Measurements from ENCODE around the gene ZNF839.
A peak's percentile ranks its signal among the peaks of the same experiment; 100 is the strongest.
"Not testable (repeated sequence)": the region's sequence is repeated elsewhere in the genome, so short reads cannot be mapped to it uniquely, and the experiment has no call there.

Gene ZNF839

DNA sequence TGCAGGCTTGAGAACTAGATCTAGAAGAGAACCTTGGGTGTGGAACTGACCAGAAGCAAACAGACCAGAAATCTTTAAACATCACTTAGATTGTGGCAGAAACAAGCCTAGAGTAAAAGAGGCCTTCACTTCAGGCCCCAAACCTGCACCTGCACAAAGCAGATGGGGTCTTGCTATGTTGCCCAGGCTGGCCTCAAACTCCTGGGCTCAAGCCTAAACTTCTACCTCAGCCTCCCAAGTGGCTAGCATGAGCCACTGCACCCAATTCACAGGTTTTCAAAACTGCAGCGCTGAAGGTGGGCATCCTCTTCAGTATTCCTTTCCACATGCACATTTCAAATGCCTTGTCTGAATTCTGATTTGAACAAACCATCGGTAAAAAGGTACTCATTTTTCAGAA is 34.4 kb upstream of the ZNF839 start:
- Histone ChIP-seq H3K27me3 (ENCODE audit: control insufficient read depth, insufficient read depth, low read length) (no peaks in the 10 kb centered on the region), H3K4me1 (ENCODE audit: control insufficient read depth, insufficient read depth, low read length) (peaks cover under 1% of the 10 kb centered on the region; the same call in 1 of the 2 replicates), H3K9me3 (ENCODE audit: control insufficient read depth, insufficient read depth, low read depth, low read length) (no peaks in the 10 kb centered on the region; the same call in 1 of the 2 replicates), H3K27ac (ENCODE audit: low read depth, low read length) (no peak overlapping the region), H3K36me3 (ENCODE audit: control insufficient read depth, insufficient read depth, low read length) (no peaks in the 10 kb centered on the region), H3K4me3 (ENCODE audit: low read depth, low read length) (no peak overlapping the region), H3K9ac (ENCODE audit: low read length) (no peak overlapping the region)

DNA sequence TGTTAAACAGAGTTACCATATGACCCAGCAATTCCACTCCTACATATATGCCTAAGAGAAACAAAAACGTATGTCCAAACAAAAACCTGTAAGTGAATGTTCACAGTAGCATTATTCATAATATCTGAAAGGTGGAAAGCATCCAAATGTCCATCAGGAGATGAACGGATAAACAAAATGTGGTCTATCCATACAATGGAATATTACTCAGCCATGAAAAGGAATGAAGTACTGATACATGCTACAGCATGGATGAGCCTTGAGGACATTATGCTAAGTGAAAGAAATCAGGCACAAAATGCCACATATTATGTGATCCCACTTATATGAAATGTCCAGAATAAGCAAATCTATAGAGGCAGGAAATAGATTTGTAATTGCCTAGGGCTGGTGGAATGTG is 31.4 kb upstream of the ZNF839 start:
- H3K27me3 ChIP-seq (ENCODE audit: control insufficient read depth, insufficient read depth, low read length) = no peaks in the 10 kb centered on the region
- H3K9me3 ChIP-seq (ENCODE audit: control insufficient read depth, insufficient read depth, low read depth, low read length) = no peaks in the 10 kb centered on the region; the same call in 1 of the 2 replicates
- H3K4me3 ChIP-seq (ENCODE audit: low read depth, low read length) = no peak overlapping the region
- H3K36me3 ChIP-seq (ENCODE audit: control insufficient read depth, insufficient read depth, low read length) = no peaks in the 10 kb centered on the region
- H3K9ac ChIP-seq (ENCODE audit: low read length) = no peak overlapping the region
- no peak overlapping the region for H3K27ac ChIP-seq (ENCODE audit: low read depth, low read length)
- no peaks in the 10 kb centered on the region for H3K4me1 ChIP-seq (ENCODE audit: control insufficient read depth, insufficient read depth, low read length)

DNA sequence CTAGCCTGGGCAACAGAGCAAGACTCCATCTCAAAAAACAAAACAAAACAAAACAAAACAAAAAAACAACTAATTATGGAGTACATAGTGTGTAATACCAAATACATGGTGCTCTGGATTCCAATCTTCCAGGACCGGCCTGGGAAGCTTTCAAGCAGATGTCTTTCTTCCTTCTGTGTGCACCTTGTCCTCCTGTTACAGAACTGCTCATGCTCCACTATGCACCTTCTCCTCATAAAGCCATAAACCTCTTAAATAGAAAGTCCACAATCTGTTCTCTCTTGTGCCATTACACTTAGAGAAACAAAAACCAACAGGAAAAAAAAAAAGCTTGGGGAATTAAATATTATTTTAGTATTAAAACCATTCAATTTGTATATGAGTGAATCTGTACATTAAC is 27.1 kb upstream of the ZNF839 start:
- H3K36me3 ChIP-seq (ENCODE audit: control insufficient read depth, insufficient read depth, low read length) = no peaks in the 10 kb centered on the region
- no peaks in the 10 kb centered on the region for H3K27me3 ChIP-seq (ENCODE audit: control insufficient read depth, insufficient read depth, low read length)
- no peak overlapping the region for H3K4me3 ChIP-seq (ENCODE audit: low read depth, low read length)
- peaks cover 2% of the 10 kb centered on the region; the same call in 1 of the 2 replicates for H3K9me3 ChIP-seq (ENCODE audit: control insufficient read depth, insufficient read depth, low read depth, low read length)
- no peak overlapping the region for H3K27ac ChIP-seq (ENCODE audit: low read depth, low read length)
- H3K4me1 ChIP-seq (ENCODE audit: control insufficient read depth, insufficient read depth, low read length) = no peaks in the 10 kb centered on the region
- no peak overlapping the region for H3K9ac ChIP-seq (ENCODE audit: low read length)

DNA sequence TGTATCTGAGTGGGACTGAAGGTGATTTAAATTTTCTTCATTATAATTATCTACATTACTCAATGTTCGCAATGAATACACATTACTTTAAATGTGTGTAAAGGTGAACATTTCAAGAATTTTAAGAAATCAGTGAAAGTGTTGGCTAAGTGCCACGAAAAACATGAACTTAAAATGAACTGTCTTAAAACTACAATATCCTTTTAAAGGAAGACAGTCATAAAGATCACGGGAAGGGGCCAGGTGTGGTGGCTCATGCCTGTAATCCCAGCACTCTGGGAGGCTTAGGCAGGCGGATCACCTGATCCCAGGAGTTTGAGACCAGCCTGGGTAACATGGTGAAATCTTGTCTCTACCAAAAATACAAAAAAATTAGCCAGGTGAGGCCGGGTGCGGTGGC is 25.8 kb upstream of the ZNF839 start:
- H3K27ac ChIP-seq (ENCODE audit: low read depth, low read length) = no peak overlapping the region

DNA sequence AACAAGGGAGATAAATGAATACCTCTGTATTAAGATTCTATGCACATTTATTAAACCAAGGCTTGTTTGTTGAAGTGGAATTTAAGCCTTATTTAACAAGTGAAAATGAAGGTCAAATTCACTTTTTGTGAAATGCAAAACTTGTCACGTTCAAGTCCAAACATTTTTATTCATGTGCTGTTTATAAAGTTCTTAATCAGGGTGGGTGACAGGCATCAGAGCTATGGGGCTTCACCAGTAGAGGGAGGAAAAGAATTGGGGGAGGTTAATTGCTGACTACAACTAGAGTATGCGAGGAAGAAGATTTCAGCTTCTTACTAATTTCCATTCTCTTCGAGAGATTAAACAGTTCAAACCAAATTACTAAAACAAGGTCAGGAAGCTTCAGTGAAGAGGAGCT is 24.3 kb upstream of the ZNF839 start:
- H3K9me3 ChIP-seq (ENCODE audit: control insufficient read depth, insufficient read depth, low read depth, low read length) = peaks cover 7% of the 10 kb centered on the region; the same call in 1 of the 2 replicates
- no peak overlapping the region for H3K9ac ChIP-seq (ENCODE audit: low read length)
- H3K4me1 ChIP-seq (ENCODE audit: control insufficient read depth, insufficient read depth, low read length) = no peaks in the 10 kb centered on the region
- no peak overlapping the region for H3K27ac ChIP-seq (ENCODE audit: low read depth, low read length)
- no peak overlapping the region for H3K4me3 ChIP-seq (ENCODE audit: low read depth, low read length)
- H3K36me3 ChIP-seq (ENCODE audit: control insufficient read depth, insufficient read depth, low read length) = no peaks in the 10 kb centered on the region
- H3K27me3 ChIP-seq (ENCODE audit: control insufficient read depth, insufficient read depth, low read length) = no peaks in the 10 kb centered on the region

More for the DNA sequence above, 25.8 kb upstream of the ZNF839 start:
- peaks cover 7% of the 10 kb centered on the region; the same call in 1 of the 2 replicates for H3K9me3 ChIP-seq (ENCODE audit: control insufficient read depth, insufficient read depth, low read depth, low read length)
- no peak overlapping the region for H3K9ac ChIP-seq (ENCODE audit: low read length)
- no peak overlapping the region for H3K4me3 ChIP-seq (ENCODE audit: low read depth, low read length)
- no peaks in the 10 kb centered on the region for H3K36me3 ChIP-seq (ENCODE audit: control insufficient read depth, insufficient read depth, low read length)
- no peaks in the 10 kb centered on the region for H3K27me3 ChIP-seq (ENCODE audit: control insufficient read depth, insufficient read depth, low read length)
- no peaks in the 10 kb centered on the region for H3K4me1 ChIP-seq (ENCODE audit: control insufficient read depth, insufficient read depth, low read length)

DNA sequence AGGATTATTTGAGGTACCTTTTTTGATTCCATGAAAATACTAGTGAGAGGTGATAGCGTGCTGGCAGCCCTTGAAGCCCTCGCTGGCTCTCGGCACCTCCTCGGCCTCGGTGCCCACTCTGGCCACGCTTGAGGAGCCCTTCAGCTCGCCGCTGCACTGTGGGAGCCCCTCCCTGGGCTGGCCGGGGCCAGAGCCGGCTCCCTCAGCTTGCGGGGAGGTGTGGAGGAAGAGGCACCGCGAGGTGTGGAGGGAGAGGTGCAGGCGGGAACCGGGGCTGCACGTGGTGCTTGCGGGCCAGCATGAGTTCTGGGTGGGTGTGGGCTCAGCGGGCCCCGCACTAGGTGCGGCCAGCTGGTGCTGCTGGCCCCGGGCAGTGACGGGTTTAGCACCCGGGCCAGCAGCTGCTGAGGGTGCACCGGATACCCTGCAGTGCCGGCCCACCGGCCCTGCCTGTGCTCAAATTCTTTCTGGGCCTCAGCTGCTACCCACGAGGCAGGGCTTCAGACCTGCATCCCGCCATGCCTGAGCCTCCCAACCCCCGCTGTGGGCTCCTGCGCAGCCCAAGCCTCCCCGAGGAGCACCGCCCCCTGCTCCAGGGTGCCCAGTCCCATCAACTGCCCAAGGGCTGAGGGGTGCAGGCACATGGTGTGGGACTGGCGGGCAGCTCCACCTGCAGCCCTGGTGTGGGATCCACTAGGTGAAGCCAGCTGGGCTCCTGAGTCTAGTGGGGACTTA is 21.9 kb upstream of the ZNF839 start:
- Histone ChIP-seq H3K4me3 (ENCODE audit: low read depth, low read length) (no peak overlapping the region), H3K9ac (ENCODE audit: low read length) (no peak overlapping the region), H3K27ac (ENCODE audit: low read depth, low read length) (no peak overlapping the region), H3K4me1 (ENCODE audit: control insufficient read depth, insufficient read depth, low read length) (no peaks in the 10 kb centered on the region), H3K27me3 (ENCODE audit: control insufficient read depth, insufficient read depth, low read length) (no peaks in the 10 kb centered on the region), H3K9me3 (ENCODE audit: control insufficient read depth, insufficient read depth, low read depth, low read length) (peaks cover 7% of the 10 kb centered on the region; the same call in 1 of the 2 replicates), H3K36me3 (ENCODE audit: control insufficient read depth, insufficient read depth, low read length) (no peaks in the 10 kb centered on the region)

DNA sequence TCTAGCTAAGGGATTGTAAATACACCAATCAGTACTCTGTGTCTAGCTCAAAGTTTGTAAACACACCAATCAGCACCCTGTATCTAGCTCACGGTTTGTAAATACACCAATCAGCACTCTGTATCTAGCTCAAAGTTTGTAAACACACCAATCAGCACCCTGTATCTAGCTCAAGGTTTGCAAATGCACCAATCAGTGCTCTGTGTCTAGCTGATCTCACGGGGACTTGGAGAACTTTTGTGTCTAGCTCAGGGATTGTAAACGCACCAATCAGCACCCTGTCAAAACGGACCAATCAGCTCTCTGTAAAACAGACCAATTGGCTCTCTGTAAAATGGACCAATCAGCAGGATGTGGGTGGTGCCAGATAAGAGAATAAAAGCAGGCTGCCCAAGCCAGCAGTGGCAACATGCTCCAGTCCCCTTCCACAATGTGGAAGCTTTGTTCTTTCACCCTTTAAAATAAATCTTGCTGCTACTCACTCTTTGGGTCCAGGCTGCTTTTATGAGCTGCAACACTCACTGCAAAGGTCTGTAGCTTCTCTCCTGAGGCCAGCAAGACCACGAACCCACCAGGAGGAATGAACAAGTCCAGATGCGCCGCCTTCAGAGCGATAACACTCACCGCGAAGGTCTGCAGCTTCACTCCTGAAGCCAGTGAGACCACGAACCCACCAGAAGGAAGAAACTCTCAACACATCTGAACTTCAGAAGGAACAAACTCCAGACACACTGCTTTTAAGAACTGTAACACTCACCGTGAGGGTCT is 21.1 kb upstream of the ZNF839 start:
- H3K4me1 ChIP-seq (ENCODE audit: control insufficient read depth, insufficient read depth, low read length); H3K36me3 ChIP-seq (ENCODE audit: control insufficient read depth, insufficient read depth, low read length); H3K27me3 ChIP-seq (ENCODE audit: control insufficient read depth, insufficient read depth, low read length); H3K9me3 ChIP-seq (ENCODE audit: control insufficient read depth, insufficient read depth, low read depth, low read length); H3K9ac ChIP-seq (ENCODE audit: low read length); H3K4me3 ChIP-seq (ENCODE audit: low read depth, low read length); H3K27ac ChIP-seq (ENCODE audit: low read depth, low read length): not testable (repeated sequence)

DNA sequence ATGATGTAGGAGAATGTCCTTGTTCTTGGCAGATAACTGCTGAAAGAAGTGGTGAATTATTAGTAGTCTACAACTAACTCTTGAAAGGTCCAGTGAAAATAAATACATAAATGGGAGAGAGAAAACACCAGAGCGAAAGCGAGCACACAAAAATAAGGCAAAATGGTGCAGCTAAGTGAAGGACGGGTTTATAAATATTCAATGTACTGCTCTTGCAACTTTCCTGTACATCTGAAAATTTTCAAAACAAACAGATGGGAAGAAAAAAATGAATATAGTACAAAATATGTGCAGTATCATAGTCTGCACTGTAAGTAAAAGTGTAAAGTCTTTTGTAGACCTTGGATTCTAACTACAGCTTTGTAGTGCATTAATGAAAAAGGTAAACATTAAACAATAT is 15.9 kb upstream of the ZNF839 start:
- Histone ChIP-seq H3K36me3 (ENCODE audit: control insufficient read depth, insufficient read depth, low read length) (no peaks in the 10 kb centered on the region), H3K4me3 (ENCODE audit: low read depth, low read length) (no peak overlapping the region), H3K27me3 (ENCODE audit: control insufficient read depth, insufficient read depth, low read length) (no peaks in the 10 kb centered on the region), H3K27ac (ENCODE audit: low read depth, low read length) (no peak overlapping the region), H3K9ac (ENCODE audit: low read length) (no peak overlapping the region), H3K4me1 (ENCODE audit: control insufficient read depth, insufficient read depth, low read length) (no peaks in the 10 kb centered on the region), H3K9me3 (ENCODE audit: control insufficient read depth, insufficient read depth, low read depth, low read length) (no peaks in the 10 kb centered on the region)

DNA sequence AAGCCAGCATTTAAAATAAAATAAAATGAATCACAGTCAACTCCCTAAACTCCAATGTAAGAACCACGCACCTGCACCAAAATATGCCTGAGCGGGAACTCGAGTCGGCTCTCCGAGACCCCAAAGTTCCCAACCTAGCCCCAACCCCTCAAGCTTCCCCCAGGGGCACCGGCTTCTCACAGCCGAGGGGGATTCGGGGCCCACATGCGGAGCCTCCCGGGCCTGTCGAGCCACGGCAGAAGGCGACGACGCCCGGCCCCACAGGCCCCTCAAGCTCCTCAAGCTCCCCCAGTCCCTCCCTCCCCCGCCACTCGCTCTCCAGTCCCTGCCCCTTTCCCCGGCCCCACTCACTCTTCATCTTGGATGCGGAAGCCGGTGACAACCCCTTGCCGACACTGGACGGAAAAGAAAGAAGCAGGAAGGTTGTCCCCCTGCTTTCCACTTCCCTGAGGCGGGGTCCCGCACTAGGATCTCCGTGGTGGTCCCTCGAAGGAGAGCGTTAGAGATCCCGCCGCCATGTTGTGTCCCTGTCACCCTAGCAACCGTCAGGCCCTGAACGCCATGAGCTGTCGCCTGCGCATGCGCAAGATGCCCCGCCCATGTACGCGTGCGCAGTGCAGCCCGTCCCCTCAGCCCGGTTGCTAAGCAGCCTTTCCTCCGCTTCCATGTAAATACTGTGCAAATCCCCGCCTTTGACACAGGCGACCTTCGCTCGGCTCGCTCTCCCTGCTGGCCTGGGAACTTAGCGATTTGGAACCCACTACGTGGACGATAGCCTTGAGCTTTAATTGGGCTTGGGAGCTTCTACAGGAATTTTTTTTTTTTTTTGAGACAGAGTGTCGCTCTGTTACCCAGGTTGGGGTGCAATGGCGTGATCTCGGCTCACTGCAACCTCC is 14.7 kb upstream of the ZNF839 start, which contains the start of gene MOK:
TSS of gene MOK (minus strand) at position 554 of the 896 bp plus-strand sequence. CDS start at position 358, 196 bp downstream.
- H3K9me3 ChIP-seq (ENCODE audit: control insufficient read depth, insufficient read depth, low read depth, low read length) = no peaks in the 10 kb centered on the region
- H3K27ac ChIP-seq (ENCODE audit: low read depth, low read length) = no peak within 1 kb of the TSS
- no peaks in the 10 kb centered on the region for H3K4me1 ChIP-seq (ENCODE audit: control insufficient read depth, insufficient read depth, low read length)
- no peaks in the 10 kb centered on the region for H3K36me3 ChIP-seq (ENCODE audit: control insufficient read depth, insufficient read depth, low read length)
- no peak within 1 kb of the TSS for H3K9ac ChIP-seq (ENCODE audit: low read length)
- H3K4me3 ChIP-seq (ENCODE audit: low read depth, low read length) = peak within 1 kb of the TSS; percentile 75
- H3K27me3 ChIP-seq (ENCODE audit: control insufficient read depth, insufficient read depth, low read length) = no peaks in the 10 kb centered on the region

DNA sequence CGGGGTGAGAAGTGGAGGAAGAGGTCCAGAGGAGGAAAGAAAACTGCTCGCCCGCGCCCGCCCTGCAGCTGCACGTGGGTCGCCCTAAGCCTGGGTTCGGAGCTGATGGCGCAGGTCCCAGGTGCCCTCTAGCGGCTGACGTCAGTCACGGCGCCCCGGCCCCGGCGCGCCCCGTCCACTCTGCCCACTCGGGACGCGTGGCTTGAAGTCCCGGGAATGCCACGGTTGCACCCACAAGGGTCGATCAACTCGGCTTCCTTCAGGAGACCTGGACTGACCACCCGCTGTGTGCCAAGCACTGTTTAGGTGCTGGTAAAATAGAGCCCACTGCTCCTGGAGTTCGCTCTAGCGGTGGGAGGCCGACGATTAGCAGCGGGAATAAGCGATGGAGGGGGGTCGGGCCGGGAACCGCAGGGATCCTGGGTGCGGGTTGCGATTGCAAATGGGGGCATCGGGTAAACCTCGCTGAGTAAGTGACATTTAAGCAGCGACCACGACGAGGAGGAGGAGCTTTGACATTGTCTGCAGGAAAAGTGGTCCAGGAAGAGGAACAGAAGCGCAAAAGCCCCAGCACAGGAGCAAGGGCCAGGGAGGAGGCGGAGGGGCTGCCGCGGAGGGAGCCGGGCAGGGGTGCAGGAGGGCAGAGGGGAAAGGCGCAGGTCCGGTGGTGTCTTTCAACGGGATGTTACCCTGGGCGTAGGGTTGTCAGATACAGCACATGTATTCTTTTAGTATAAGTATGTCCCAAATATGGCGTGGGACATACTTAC is 5.1 kb upstream of the ZNF839 start:
- no peaks in the 10 kb centered on the region for H3K9me3 ChIP-seq (ENCODE audit: control insufficient read depth, insufficient read depth, low read depth, low read length)
- peak overlapping the region; percentile 63 for H3K4me3 ChIP-seq (ENCODE audit: low read depth, low read length)
- peaks cover 32% of the 10 kb centered on the region for H3K4me1 ChIP-seq (ENCODE audit: control insufficient read depth, insufficient read depth, low read length)
- no peak overlapping the region for H3K27ac ChIP-seq (ENCODE audit: low read depth, low read length)
- peaks cover 4% of the 10 kb centered on the region; the same call in 1 of the 2 replicates for H3K27me3 ChIP-seq (ENCODE audit: control insufficient read depth, insufficient read depth, low read length)
- no peaks in the 10 kb centered on the region for H3K36me3 ChIP-seq (ENCODE audit: control insufficient read depth, insufficient read depth, low read length)
- H3K9ac ChIP-seq (ENCODE audit: low read length) = peak overlapping the region; percentile 12
